Stimulated activated CD8-positive, alpha-beta memory T cell treated with anti-CD3 and anti-CD28 coated beads, Interleukin-12 subunit alpha, Interleukin-12 subunit beta, amount 100 ng/mL, for 24 hours (primary cell): ENCODE data around the gene KDM3B.

ENCODE experiments used
- DNase-seq: peaks from one replicate; pipeline ENCODE4 v3.0.0-alpha.2; 2020; ENCODE audit errors: extremely low read depth

The KDM3B gene

GRCh38 chr5:138346889-138347288, 5.6 kb upstream of the KDM3B start:
- no peak for DNase-seq

GRCh38 chr5:138349852-138350562, 2.5 kb upstream of the KDM3B start:
- DNase-seq = no peak

DNA sequence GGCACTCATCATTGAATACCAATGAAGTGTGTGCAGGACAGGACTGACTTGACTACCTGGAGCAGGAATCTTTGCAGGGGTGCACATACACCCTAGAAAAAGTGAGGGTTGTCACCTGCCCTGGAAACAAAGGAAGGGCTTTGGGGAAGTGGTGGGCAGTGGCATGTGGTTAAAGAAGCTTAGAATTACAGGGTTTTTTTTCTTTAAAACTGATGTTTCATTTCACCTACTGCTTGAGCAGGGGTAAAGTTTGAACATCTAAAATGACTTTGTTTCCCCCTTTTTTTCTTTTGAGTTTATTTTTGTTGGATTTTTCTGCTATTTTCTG, 2.0 kb upstream of the KDM3B start:
- no peak for DNase-seq

DNA sequence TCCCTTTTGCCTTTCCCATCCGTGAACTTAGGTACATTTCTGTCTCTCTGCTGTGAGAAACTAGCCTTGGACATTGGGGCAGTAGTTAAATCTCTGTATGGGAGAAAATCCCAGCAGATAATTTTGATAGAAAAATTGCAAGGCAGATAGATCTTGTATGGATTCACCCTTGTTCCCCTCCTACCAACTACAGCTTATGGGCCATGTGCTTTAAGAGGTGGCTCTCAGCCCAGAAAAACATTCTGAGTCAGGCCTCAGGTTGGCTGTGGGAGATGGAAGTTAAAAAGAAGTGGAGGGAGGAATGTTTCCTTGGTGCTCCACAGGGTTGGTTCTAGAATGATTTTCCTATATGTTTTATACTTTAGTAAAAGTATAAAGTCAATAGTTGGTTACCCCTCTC, 1.4 kb upstream of the KDM3B start:
- DNase-seq = no peak

DNA sequence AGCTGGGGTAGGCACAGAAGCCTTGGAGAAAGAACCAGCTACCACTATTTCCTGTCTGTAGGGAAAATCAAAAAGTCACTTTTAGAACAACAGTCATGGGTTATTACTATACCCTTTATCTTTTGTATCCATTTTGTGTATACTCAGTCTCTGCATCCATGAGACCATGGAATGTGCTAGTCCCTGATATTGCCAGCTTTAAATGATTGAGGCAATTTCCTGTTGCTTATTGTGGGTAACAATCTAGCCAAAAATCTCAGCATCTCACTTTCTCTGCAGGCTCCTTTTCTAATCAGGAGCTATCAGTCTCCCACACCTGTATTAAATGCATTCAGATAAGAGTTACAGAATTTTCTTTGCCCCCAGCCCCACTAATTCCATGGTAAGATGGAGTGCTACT, 968 bp upstream of the KDM3B start:
- DNase-seq = no peak

- DNase-seq = peak; percentile 49
Measured at GRCh38 chr5:138352722-138353559, 456 bp downstream of the KDM3B start.

GRCh38 chr5:138353560-138354080, 1.1 kb downstream of the KDM3B start:
- DNase-seq = no peak

- no peak for DNase-seq
Measured at GRCh38 chr5:138354387-138354786, 1.9 kb downstream of the KDM3B start.

DNA sequence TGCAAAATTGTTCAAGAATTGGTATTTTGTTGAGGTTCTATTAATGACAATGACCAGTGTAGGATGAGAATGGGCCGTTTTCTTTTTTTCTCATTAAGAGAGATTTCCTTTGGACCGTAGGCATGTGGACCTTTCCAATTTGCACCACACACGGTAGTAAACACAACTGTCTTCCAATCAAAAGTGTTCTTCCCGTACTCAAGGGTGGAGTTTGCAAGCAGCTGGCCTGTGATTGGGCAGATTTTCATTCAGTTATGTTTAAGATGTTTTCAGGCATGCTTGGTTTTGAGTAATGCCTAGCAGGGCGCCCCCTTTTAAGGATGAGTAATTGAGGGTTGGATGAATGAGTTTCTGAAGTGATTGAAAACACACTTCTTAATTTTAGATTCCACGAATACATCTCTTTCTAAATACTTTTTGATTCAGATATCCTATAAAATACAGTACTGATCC, 2.5 kb downstream of the KDM3B start:
- no peak for DNase-seq

- DNase-seq = no peak
Measured at GRCh38 chr5:138359621-138360020, 7.1 kb downstream of the KDM3B start.

DNA sequence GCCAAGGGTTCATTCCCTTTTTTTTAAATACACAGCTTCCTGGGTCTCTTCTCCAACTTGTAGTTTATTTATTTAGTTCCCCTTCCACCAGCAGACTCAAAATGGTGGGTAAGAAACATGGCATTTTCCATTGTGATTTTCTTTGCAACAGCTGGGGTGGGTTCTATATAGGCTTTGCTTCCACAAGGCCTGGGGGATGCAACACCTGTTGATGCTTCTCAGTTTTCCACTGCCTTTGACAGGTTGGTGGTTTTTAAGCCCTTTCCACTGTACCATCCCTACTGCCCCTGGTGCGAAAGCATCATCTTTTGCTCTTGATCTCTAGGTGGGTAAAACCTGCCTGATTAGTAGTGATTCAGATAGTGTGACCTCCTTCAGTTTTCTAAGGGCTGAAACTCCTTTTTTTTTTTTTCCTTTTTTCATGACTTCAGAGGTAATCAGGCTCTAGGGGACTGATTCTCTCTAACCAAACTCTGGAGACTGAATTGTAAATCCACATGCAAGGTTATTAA, 8.5 kb downstream of the KDM3B start:
- DNase-seq = no peak

GRCh38 chr5:138364576-138364975, 12.1 kb downstream of the KDM3B start:
- DNase-seq = no peak

GRCh38 chr5:138366632-138367382, 14.3 kb downstream of the KDM3B start:
- DNase-seq = no peak

DNA sequence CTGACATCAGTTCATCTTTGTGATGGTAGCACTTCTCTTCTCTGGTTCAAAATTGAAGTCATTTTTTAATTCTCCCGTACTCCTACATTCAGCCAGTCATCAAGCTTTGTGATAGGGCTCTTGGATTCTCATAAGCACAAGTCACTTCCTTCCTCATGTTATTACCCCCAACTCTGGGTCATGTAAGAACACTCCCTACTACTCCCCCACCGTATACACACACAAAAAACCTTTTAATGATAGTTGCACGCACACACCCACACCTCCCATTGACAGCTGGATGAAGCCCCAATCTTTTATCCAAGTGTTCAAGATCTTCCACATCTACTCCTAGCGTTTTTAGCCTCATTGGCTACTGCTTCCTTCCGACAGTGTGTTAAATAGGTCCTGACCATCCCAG, 16.8 kb downstream of the KDM3B start:
- DNase-seq = no peak

- no peak for DNase-seq
Measured at GRCh38 chr5:138369706-138370105, 17.2 kb downstream of the KDM3B start.

DNA sequence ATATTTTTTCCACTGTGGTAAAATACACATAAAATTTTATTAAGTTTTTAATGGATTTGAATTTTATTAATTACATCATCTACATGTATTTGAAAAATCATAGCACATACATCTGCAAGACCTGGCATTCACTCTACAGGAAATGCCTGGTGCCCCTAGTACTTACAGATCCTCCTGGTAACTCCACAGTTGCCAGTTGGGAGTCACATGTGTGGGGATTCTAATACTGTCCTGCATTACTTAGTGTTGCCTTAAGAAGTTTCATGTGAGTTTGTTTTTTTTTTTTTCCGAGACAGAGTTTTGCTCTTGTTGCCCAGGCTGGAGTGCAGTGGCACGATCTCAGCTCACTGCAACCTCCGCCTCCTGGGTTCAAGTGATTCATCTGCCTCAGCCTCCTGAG, 18.1 kb downstream of the KDM3B start:
- DNase-seq = no peak

- DNase-seq = no peak
Measured at GRCh38 chr5:138371454-138371853, 19.0 kb downstream of the KDM3B start.

- no peak for DNase-seq
Measured at GRCh38 chr5:138372225-138372624, 19.7 kb downstream of the KDM3B start.

DNA sequence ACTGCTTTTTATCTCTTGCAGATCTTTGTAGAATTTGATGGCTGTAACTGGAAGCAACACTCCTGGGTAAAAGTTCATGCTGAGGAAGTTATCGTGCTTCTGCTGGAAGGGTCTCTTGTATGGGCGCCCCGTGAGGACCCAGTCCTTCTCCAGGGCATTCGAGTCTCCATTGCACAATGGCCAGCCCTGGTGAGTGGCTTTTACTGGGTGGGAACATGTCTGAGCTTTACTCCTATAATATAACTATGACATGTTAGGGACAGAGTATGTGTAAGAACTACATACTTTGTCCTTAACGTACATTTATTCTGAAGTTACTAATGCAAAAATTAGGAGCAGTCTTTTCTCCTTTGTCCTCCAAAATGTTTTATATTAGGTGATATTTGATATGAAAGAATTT, 20.2 kb downstream of the KDM3B start:
- DNase-seq = no peak

DNA sequence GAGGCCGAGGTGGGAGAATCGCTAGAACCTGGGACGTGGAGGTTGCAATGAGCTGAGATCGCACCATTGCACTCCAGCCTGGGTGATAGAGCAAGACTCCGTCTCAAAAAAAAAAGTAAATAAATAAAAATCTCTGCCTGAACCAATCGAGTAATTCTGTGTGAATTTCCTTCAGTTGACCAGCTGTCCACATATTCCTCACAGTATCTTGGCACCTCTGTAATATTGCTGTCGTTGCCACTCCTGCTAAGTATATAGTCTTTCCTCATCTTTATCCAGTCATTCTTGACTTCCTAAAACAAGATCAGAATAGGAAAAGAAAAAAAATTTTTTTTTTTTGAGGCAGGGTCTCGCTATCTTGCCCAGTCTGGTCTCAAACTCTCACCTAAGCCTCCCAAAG, 29.9 kb downstream of the KDM3B start:
- no peak for DNase-seq

GRCh38 chr5:138385660-138386059, 33.2 kb downstream of the KDM3B start:
- no peak for DNase-seq

- DNase-seq = no peak
Measured at GRCh38 chr5:138386290-138386689, 33.8 kb downstream of the KDM3B start.
